G401.6 (cell line): ENCODE measurements around the gene TMA7B.
"Not testable (repeated sequence)": the region's sequence is repeated elsewhere in the genome, so short reads cannot be mapped to it uniquely, and the experiment has no call there.

Experiments used
- FAIRE-seq: peaks from 2 replicates; lab custom pipeline; 2012; peaks lifted over from hg19 to GRCh38; lab: Jason Lieb, UNC

TMA7B gene

GRCh38 chr22:39933741-39934140 is 26.5 kb upstream of the TMA7B start:
- FAIRE-seq = no peak

GRCh38 chr22:39935116-39935515 is 25.1 kb upstream of the TMA7B start:
- no peak for FAIRE-seq

GRCh38 chr22:39935612-39936011 is 24.6 kb upstream of the TMA7B start:
- no peak for FAIRE-seq

DNA sequence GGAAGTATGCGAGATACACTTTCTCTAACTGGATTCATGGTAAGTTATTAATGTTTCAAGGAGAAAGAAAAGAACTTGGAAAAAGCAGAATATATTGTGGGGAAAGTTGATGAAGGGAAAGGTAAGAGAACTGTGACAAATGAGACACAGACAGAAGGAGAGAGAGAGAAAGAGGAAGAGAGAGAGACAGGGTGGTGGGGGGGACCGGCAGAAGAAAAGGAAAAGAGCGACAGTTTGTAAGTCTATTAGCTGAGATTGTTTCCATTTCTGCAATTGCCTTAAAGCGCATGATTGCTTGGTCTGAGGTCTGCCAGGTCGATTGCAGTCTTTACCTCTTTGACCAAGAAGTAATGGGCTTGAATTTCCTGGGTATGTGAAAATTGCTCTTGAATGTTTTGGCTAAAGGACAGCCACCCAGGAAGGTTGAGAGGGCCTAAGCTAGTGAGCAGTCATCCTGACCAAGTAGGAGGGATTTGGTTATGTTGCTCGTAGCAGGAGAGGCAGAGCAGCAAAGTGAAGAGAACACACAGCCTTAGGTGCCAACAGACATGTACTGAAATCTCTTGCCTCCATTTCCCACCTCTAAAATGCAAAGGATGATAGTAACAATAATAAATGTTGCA is 23.6 kb upstream of the TMA7B start:
- no peak for FAIRE-seq

DNA sequence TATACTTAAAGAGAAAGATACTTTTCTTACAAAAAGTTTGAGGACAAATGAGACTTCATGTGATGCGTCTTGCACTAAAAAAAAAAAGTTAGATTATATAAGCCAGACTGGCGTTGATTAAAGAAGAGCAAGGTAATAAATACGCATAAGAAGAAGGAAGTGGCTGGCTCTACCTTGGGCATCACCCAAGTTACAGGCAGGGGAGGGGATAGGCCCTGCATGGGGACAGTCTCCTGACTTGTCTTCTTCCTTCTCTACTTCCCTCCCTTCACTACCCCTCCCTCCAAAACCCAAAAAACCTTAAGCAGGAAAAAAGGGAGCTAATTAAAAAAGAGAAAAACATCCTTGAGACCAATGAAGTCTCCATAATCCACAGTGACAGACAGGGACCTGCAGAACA is 22.3 kb upstream of the TMA7B start:
- no peak for FAIRE-seq

- FAIRE-seq = no peak
Measured at GRCh38 chr22:39938509-39939111, 21.6 kb upstream of the TMA7B start.

DNA sequence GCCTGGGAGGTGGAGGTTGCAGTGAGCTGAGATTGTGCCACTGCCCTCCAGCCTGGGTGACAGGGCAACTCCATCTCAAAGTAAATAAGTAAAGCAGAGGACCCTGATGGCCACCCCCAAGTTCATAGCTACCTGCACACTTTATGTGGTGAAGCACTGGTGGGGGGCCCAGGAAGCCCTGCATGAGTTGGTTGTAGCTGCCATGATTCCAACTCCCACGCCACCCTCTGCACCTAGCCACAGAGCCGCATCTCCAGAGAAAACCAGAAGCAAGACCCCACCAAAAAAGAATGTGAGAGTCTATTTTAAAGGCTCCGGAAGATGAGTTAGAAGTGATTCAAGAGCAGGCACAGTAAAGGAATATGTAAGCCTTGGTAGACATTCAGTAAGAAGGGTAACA is 20.4 kb upstream of the TMA7B start:
- FAIRE-seq = no peak

DNA sequence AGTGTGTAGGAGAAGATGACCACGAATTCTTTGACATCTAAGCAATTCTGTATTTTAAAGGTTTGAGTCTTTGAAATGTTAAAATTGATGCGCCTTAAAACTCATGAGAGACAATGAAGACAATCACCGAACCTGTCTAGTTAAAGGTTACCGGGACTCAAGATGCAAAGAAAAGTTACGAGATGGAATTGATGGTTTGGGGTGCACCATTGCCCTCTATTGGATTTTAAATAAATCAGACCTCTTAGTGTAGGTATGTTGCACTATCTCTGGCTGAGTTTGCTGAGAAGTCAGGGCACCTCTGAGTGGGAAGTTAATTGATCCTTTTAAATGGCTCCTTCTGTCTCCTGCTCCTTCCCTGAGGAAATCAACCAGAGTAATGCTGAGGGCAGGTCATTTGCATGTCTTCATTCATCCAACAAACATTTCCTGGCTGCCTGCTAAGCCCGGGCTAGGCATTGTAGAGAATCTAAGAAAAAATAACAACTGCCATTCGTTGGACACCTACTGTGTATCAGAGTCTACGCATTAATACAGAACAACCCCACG is 19.4 kb upstream of the TMA7B start:
- FAIRE-seq = no peak

DNA sequence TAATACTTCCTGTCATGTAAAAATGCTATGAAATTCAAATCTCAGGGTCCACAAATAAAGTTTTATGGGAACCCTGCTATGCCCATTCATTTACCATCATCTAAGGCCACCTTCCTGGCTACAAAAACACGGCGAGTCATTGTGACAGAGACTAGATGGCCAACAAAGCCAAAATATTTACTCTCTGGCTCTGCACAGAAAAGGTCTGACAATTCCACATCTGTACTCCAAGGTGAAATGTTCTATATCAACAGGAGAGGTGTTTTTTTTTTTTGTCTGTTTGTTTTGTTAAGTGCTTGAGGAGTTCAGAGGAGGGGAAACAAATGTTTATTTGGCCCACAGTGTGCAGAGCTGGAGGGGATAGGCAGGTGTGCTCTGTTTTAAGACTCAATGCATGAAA is 18.6 kb upstream of the TMA7B start:
- FAIRE-seq = no peak

- no peak for FAIRE-seq
Measured at GRCh38 chr22:39942439-39943230, 17.6 kb upstream of the TMA7B start.

DNA sequence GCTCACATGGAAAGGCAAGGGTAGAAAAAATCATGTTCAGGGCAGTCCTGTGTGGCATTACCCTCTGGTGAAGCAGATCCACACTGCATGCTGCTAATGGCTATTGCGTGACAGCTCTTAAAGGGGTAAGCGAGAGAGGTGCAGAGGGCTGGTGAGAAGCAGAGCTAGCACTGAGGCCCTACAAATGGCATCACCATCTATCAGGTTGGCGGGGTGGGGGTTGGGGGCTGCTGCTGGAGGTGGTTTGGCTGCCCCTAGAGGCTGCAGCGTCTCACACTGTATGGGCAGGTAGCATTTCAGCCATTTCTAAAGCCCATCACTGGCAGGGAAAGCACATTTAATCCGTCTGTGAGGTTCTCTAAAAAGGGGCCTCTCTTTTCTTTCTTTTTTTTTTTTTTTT is 16.9 kb upstream of the TMA7B start:
- FAIRE-seq = no peak

DNA sequence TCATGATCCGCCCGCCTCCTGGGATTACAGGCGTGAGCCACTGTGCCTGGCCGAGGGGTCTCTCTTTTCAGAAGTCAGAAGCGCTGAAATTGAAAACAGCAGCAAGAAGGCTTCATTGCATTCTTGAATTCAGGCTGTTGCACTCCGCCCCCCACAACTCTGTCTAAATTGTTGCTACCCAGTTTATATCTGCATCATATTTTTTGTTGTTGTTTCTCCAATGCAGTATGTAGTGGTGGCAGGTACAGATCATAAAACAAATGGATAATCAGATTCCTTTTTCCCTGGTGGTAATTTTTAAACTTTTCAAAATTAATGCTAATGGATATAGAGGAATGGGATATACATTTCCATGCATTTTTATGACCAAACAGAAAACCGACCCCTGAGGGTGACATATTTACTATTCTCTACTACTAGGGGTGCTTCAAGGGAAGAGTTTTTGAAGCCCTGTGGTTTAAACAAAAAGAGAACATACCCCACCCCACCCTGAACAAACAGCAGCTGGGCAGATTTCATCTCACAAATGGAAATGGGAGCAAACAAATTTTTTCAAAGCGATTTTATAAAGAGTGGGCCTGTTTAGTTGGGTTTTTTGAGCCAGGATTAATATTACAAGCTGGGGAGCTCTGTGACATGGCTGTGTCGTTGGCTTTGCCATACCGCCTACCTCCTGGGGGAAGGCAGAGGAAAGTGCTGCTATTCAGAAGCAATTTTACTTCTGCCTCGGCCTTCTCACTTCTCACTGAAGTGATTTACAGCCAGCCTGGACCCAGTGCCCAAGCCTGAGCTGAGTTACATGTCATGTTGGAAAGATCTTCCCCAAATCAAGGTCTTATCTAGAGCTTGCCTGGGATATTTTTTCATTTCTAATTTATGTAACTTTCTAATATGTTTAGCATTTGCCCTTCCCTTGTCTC is 16.0 kb upstream of the TMA7B start:
- FAIRE-seq = no peak

- no peak for FAIRE-seq
Measured at GRCh38 chr22:39946126-39946502, 14.1 kb upstream of the TMA7B start.

- no peak for FAIRE-seq
Measured at GRCh38 chr22:39946503-39947219, 13.5 kb upstream of the TMA7B start.

DNA sequence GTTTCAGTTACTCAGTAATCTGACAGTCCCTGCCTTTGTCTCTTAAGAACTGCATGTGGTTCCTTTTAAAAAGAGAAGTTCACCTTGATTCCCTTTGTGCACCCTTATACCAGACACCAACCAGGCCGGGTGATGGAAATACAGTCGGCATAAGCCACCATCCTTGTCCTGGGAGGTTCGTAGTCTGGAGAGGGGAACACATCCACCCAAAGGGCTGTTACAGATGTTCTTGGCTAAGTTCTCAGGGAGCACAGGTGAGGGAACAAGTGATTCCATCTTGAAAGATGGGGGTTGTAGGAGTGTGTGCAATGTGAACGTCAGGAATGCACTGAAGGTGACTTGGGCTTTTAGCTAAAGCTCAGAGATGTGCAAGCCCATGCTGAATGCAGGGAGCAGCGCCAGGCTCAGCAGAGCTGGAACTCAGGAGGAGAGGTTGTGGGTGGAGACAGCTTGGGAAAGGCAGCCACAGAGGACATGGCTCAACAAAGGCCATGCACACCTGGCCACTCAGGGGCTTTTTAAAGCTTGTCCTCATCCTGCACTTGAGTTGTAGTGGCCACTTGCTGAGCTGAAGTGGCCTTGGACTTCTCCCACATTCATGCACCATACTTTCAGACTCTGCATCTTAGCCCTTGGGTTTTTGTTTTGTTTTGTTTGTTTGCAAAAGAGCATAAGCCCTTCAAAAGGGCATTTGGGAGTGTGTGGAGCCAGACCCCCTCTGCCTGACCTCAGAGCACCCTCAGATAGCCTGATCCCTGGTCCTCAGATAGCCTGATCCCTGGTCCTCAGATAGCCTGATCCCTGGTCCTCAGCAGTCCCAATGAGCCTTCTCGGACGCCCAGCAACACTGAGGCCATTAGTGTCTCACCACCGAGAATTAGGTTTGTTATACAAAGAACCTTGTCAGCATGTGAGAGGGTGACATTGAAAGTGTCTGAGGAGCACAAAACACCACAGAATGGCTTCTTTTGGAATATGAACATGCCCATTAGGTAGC is 12.7 kb upstream of the TMA7B start:
- no peak for FAIRE-seq

- FAIRE-seq = no peak
Measured at GRCh38 chr22:39949964-39950737, 10.0 kb upstream of the TMA7B start.

DNA sequence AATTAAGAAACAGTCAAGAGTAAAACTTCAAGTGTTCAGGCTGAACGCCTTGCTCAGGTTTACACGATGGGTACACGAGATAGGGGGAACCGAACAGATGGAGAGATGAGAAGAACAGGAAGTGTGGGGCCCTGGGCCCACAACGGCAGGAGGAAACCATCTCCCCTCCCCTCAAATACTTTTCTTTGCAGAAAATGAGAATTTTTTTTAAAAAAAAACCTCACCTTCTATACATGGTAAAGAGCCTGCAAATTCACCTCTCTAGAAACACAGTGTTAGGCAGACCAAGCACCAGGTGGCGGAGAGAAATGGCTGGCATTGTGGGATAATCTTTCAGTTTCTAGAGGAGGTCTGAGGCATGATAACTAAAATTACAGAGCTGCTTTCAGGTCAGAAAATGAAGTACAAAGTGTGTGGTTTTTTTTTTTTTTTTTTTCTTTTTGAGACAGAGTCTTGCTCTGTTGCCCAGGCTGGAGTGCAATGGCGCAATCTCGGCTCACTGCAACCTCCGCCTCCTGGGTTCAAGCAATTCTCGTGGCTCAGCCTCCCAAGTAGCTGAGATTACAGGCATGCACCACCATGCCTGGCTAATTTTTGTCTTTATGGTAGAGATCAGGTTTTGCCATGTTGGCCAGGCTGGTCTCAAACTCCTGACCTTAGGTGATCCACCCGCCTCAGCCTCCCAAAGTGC is 8.4 kb upstream of the TMA7B start:
- FAIRE-seq = not testable (repeated sequence)

GRCh38 chr22:39952347-39952746 is 7.8 kb upstream of the TMA7B start:
- no peak for FAIRE-seq

GRCh38 chr22:39953101-39953500 is 7.1 kb upstream of the TMA7B start:
- FAIRE-seq = no peak
